Adrenal gland (tissue), 12 donors: ENCODE measurements around the gene FGFR3. TPM values are rescaled to one million over a fixed set of nuclear protein-coding genes. Genes with fewer than 3 reads are reported as not detected.
A peak's percentile ranks its signal among the peaks of the same experiment; 100 is the strongest.

Experiments
- DNase-seq, 7 donors: peaks; one replicate each; pipeline ENCODE4 v3.0.0-alpha.2; 2019 to 2020
- H3K27ac ChIP-seq, 5 donors: fragments of 200-600 bp; sonication (generic) in 4 of 5; 1 replicate in 3 of 5; 2 replicates in 2 of 5; pipeline versions ENCODE4 v1.5.1 to v1.8.0; 2016 to 2020; ENCODE audit warnings: mild to moderate bottlenecking in 1 of 5
- H3K27me3 ChIP-seq: fragments of 200-600 bp; 2 replicates; pipeline ENCODE4 v1.8.0; 2021
- H3K36me3 ChIP-seq, 2 donors: fragments of 200-600 bp; replicated peaks in 1 of 2; 1 replicate in 1 of 2; 2 replicates in 1 of 2; pipeline versions ENCODE4 v1.5.1 to v1.8.0; 2018 to 2022
- H3K4me1 ChIP-seq, 2 donors: fragments of 200-600 bp; replicated peaks in 1 of 2; 1 replicate in 1 of 2; 2 replicates in 1 of 2; pipeline versions ENCODE4 v1.5.1 to v1.8.0; 2018 to 2021
- H3K4me3 ChIP-seq, 4 donors: fragments of 200-600 bp; sonication (generic) in 3 of 4; one replicate each; pipeline ENCODE4 v1.5.1; 2016 to 2018
- H3K9me3 ChIP-seq, 3 donors: fragments of 200-600 bp; sonication (generic) in 1 of 3; replicated peaks in 1 of 3; 1 replicate in 2 of 3; 2 replicates in 1 of 3; pipeline versions ENCODE4 v1.5.1 to v1.8.0; 2016 to 2021
- CTCF ChIP-seq, 6 experiments: fragments of 450-650 bp in 4 of 6; fragments of 200-600 bp in 2 of 6; sonication (generic) in 1 of 6; IDR thresholded peaks; 1 replicate in 5 of 6; 2 replicates in 1 of 6; pipeline versions ENCODE4 v1.5.1 to v1.8.0; 2016 to 2021; ENCODE audit warnings: antibody characterized with exemption in 6 of 6, mild to moderate bottlenecking in 2 of 6, moderate library complexity in 1 of 6
- POLR2A ChIP-seq, 2 donors: fragments of 450-650 bp; IDR thresholded peaks; one replicate each; pipeline ENCODE4 v1.6.1; 2017; ENCODE audit warnings: antibody characterized with exemption in 2 of 2, mild to moderate bottlenecking in 2 of 2, moderate library complexity in 1 of 2
- WGBS, 4 donors: extraction: QIAGEN DNeasy Blood & Tissue Kit in 2 of 4; methylation state at CpG; one replicate each; pipeline versions ENCODE4 v1.1.5 to v1.1.7; 2013 to 2017; 5-methylcytosine and 5-hydroxymethylcytosine counted together
- intact Hi-C, 2 donors: fragments of 100-400 bp; cut with DNase I; formaldehyde crosslinking; loops; one replicate each; pipeline versions ENCODE4 v1.14.1 to v1.15.0; 2022 to 2023
- polyA plus RNA-seq, 3 donors: library from polyadenylated mRNA; stranded (reverse); fragments of 200-250 nt in 2 of 3; fragments of 350-450 nt in 1 of 3; fragmentation: Illumina TruSeq in 1 of 3; extraction: RNeasy Lipid Tissue Mini Kit (QIAGEN cat#74804) in 1 of 3; gene quantifications; one replicate each; pipeline ENCODE4 v1.2.3, GENCODE V29; 2013 to 2014
- total RNA-seq, 9 donors: library from RNA; depleted of rRNA in 4 of 9; stranded (reverse); fragments of >200 nt in 4 of 9; fragments of 120-200 nt in 1 of 9; fragmentation: NEBNext Ultra II Directional in 1 of 9; extraction: Animal tissue kit (Norgen Biotek cat#: 25700) in 1 of 9; gene quantifications; one replicate each; pipeline versions ENCODE4 v1.1.0 to v1.2.4, GENCODE V29; 2013 to 2023
- donor health status: healthy with polysubstance abuse.
- donor health status: Bipolar disorder and iron deficiency.
- donor health status: DM: yes; HTN: yes; CAD: no.
- donor health status: DM: no; HTN: no; CAD: no.
- donor health status: DM: no; HTN: no; CAD: no.
- donor health status: DM: yes; HTN: yes; CAD: no.

Gene FGFR3
- total and polyA plus RNA-seq, 12 donors = 0.11 to 4.7 (median 1.9) TPM

- Histone ChIP-seq H3K27ac (peak overlapping the region in 1 of 5 donors; percentile 10), H3K27me3 (no peaks in the 10 kb centered on the region), H3K4me3 (no peak overlapping the region), H3K36me3 (no peaks in the 10 kb centered on the region), H3K9me3 (no peaks in the 10 kb centered on the region), H3K4me1 (no peaks in the 10 kb centered on the region)
- TF ChIP-seq CTCF (IDR thresholded peaks at IDR 0.05) (no peak), POLR2A (IDR thresholded peaks at IDR 0.05) (no peak)
- WGBS, 4 donors = 50 to 79% (median 67%) methylated on average over 1 to 18 of the region's 18 CpGs
- peak in 1 of 7 donors; percentile 42 for DNase-seq
- intact Hi-C loops = no loop called here
Measured at GRCh38 chr4:1756079-1756478, 37.0 kb upstream of the FGFR3 start.

- TF ChIP-seq CTCF (IDR thresholded peaks at IDR 0.05) (no peak), POLR2A (IDR thresholded peaks at IDR 0.05) (no peak)
- Histone ChIP-seq H3K27me3 (no peaks in the 10 kb centered on the region), H3K4me3 (no peak overlapping the region), H3K4me1 (no peaks in the 10 kb centered on the region), H3K27ac (no peak overlapping the region), H3K9me3 (no peaks in the 10 kb centered on the region), H3K36me3 (no peaks in the 10 kb centered on the region)
- intact Hi-C loops = no loop called here
- DNase-seq = no peak
- 60 to 84% (median 77%) methylated on average over 3 to 20 of the region's 20 CpGs for WGBS, 4 donors
Measured at GRCh38 chr4:1756893-1757779, 36.0 kb upstream of the FGFR3 start.

GRCh38 chr4:1757836-1758235 is 35.3 kb upstream of the FGFR3 start:
- Histone ChIP-seq H3K27ac (no peak overlapping the region), H3K4me1 (no peaks in the 10 kb centered on the region), H3K9me3 (no peaks in the 10 kb centered on the region), H3K27me3 (no peaks in the 10 kb centered on the region), H3K36me3 (no peaks in the 10 kb centered on the region), H3K4me3 (no peak overlapping the region)
- DNase-seq = no peak
- 80 to 88% (median 87%) methylated on average over 12 to 17 of the region's 17 CpGs for WGBS, 4 donors
- no peak for TF ChIP-seq CTCF (IDR thresholded peaks at IDR 0.05)
- TF ChIP-seq POLR2A (IDR thresholded peaks at IDR 0.05) = no peak
- intact Hi-C loops = no loop called here

GRCh38 chr4:1758306-1759121 is 34.6 kb upstream of the FGFR3 start:
- no peaks in the 10 kb centered on the region for H3K36me3 ChIP-seq
- peaks cover 5% of the 10 kb centered on the region in 2 donors for H3K4me1 ChIP-seq
- no peaks in the 10 kb centered on the region for H3K27me3 ChIP-seq
- intact Hi-C loops = no loop called here
- H3K9me3 ChIP-seq = no peaks in the 10 kb centered on the region
- H3K4me3 ChIP-seq = no peak overlapping the region
- TF ChIP-seq CTCF (IDR thresholded peaks at IDR 0.05) = no peak
- TF ChIP-seq POLR2A (IDR thresholded peaks at IDR 0.05) = no peak
- H3K27ac ChIP-seq = no peak overlapping the region
- DNase-seq = no peak
- WGBS, 4 donors = 84 to 93% (median 88%) methylated on average over 10 to 27 of the region's 27 CpGs
